ENCODE results near the gene INPP5A.

INPP5A gene

DNA sequence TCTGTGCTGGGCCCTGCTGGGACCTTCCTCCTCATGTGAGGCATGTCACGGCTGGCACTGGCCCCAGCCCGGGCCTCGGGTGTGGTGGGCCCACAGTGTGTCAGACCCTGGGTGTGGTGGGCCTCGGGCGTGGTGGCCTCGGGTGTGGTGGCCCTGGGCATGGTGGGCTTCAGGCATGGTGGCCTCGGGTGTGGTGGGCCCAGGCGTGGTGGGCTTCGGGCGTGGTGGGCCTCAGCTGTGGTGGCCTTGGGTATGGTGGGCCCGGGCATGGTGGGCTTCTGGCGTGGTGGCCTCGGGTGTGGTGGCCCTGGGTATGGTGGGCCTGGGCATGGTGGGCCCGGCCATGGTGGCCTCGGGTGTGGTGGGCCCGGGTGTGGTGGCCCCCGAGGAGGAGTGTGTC, 207.9 kb downstream of the INPP5A start:
- Histone ChIP-seq H3K9me3 (ENCODE audit: insufficient read depth, low read depth, low read length) (no peaks in the 10 kb centered on the region), H3K27ac (ENCODE audit: low read depth, low read length) (no peak overlapping the region)

DNA sequence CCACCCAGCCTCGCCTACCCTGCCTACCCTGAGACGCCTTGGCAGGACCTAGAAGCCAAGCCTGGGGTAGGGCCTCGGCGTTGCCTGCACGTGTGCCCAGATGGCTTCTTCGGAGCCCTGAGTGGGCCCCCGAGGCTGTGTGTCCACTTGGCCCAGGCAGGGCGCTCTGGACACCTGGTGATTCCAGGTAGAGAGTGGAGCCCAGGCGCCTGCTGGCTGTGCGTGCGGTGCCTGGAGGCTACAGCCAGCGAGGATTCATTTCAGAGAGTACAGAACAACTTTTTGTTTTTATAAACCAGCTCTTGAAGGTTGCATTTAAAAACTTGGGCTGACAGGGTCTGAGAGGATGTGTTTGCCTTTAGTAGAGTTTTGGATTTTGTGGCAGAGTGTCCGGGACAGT, 208.4 kb downstream of the INPP5A start:
- Histone ChIP-seq H3K9ac (ENCODE audit: low read depth, low read length) (0 out of 2 replicates have a peak overlapping the region, but pooled peaks have one; percentile 17), H3K27ac (ENCODE audit: low read depth, low read length) (no peak overlapping the region; the same call in 1 of the 2 replicates), H3K36me3 (ENCODE audit: insufficient read depth, low read length) (no peaks in the 10 kb centered on the region), H3K4me1 (ENCODE audit: insufficient read depth, low read length) (peaks cover 18% of the 10 kb centered on the region), H3K4me3 (ENCODE audit: low read length) (no peak overlapping the region), H3K27me3 (ENCODE audit: insufficient read depth, low read length) (peaks cover 4% of the 10 kb centered on the region; the same call in 1 of the 2 replicates), H3K9me3 (ENCODE audit: insufficient read depth, low read depth, low read length) (no peaks in the 10 kb centered on the region)
- 96% methylated on average over 13 of the region's 13 CpGs for WGBS

More for the DNA sequence above, 207.9 kb downstream of the INPP5A start:
- 96% methylated on average over 17 of the region's 17 CpGs for WGBS
- Histone ChIP-seq H3K4me3 (ENCODE audit: low read length) (no peak overlapping the region), H3K9ac (ENCODE audit: low read depth, low read length) (no peak overlapping the region), H3K4me1 (ENCODE audit: insufficient read depth, low read length) (peaks cover 18% of the 10 kb centered on the region), H3K36me3 (ENCODE audit: insufficient read depth, low read length) (no peaks in the 10 kb centered on the region), H3K27me3 (ENCODE audit: insufficient read depth, low read length) (peaks cover 5% of the 10 kb centered on the region; the same call in 1 of the 2 replicates)

DNA sequence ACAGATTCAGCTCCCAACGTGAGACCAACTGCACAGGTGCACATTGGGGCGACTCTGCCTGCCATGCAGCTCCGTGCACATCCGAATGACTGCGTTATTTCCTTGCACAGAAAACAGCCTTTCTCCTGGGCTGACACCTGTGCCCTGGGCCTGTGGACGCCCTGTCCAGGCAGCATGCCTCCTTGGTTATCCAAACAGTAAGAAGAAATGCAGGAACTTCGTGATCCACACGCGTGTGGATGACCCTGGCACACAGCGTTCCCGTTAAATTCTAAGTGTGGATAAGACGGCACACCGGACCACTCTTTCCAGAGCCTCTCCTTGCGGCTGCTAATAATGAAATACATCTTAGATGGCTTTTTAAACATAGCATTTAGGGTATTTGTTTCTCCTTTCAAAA, 208.8 kb downstream of the INPP5A start:
- H3K9me3 ChIP-seq (ENCODE audit: insufficient read depth, low read depth, low read length) = no peaks in the 10 kb centered on the region
- no peaks in the 10 kb centered on the region for H3K36me3 ChIP-seq (ENCODE audit: insufficient read depth, low read length)
- peak overlapping the region; percentile 75; the same call in 1 of the 2 replicates for H3K27ac ChIP-seq (ENCODE audit: low read depth, low read length)
- H3K9ac ChIP-seq (ENCODE audit: low read depth, low read length) = 0 out of 2 replicates have a peak overlapping the region, but pooled peaks have one; percentile 17
- H3K27me3 ChIP-seq (ENCODE audit: insufficient read depth, low read length) = peaks cover under 1% of the 10 kb centered on the region; the same call in 1 of the 2 replicates
- 91% methylated on average over 14 of the region's 14 CpGs for WGBS
- H3K4me3 ChIP-seq (ENCODE audit: low read length) = no peak overlapping the region
- peaks cover 18% of the 10 kb centered on the region for H3K4me1 ChIP-seq (ENCODE audit: insufficient read depth, low read length)

DNA sequence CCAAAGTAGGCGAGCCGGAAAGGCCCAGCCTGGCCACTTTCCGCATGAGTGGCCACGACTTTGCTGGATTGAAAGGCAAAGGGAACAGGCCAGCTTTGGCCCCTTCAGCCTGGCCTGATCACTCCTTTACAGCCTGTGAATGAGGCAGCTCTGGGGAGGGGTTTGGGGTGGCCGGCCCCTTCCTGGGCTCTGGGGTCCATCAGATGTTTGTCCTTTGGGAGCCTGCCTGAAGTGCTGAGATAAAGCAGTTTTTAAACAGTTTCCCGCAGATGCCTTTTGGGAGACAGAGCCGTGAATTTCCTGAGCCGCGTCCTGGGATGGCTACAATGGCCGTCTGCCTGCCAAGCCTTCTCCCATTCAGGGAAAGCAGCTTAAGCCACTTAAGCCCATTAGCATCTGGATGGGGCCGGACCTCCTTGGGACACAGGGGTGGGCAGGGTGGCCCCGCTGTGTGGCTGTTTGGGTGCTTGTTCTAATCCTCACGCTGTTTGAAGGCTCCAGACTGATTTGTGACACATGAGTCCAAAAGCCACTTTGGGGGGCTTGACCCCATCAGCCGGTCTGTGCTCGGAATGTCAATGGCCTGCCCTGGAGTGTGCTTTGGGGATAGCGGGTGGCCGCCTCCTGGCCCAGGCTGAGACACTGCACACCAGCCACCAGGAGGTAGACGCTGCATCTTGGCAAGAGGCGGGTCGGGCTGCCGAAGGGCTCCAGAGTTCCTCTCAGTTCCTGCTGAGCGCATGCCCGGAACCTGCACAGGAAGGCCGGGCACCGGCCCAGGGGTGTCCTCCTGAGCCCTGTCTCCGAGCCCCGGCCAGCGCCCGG, 209.4 kb downstream of the INPP5A start:
- peaks cover 18% of the 10 kb centered on the region for H3K4me1 ChIP-seq (ENCODE audit: insufficient read depth, low read length)
- 62% methylated on average over 29 of the region's 29 CpGs for WGBS
- no peak overlapping the region for H3K4me3 ChIP-seq (ENCODE audit: low read length)
- no peaks in the 10 kb centered on the region for H3K36me3 ChIP-seq (ENCODE audit: insufficient read depth, low read length)
- H3K9me3 ChIP-seq (ENCODE audit: insufficient read depth, low read depth, low read length) = no peaks in the 10 kb centered on the region
- no peaks in the 10 kb centered on the region; the same call in 1 of the 2 replicates for H3K27me3 ChIP-seq (ENCODE audit: insufficient read depth, low read length)
- H3K9ac ChIP-seq (ENCODE audit: low read depth, low read length) = 0 out of 2 replicates have a peak overlapping the region, but pooled peaks have one; percentile 17
- peak overlapping the region; percentile 75; the same call in 1 of the 2 replicates for H3K27ac ChIP-seq (ENCODE audit: low read depth, low read length)

DNA sequence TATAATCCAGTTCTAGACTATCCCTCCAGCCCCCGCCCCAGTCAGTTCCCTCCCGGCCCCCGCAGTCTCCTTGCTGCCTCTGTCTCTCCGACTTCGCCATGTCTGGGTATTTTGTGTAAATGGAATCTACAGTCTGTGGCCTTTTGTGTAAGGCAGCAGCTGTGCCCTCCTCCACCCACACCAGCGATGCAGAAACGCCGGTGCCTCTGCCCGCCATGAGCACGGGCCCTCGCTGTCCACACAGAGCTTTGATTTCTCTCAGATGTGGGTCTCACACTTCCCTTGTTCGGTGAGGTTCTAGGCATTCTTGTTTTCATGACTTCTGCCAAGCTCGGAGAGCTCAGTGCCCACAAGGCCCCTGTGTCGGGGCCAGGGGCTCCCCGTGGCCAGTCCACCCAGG, 210.5 kb downstream of the INPP5A start:
- Histone ChIP-seq H3K27me3 (ENCODE audit: insufficient read depth, low read length) (no peaks in the 10 kb centered on the region; the same call in 1 of the 2 replicates), H3K4me3 (ENCODE audit: low read length) (no peak overlapping the region), H3K9ac (ENCODE audit: low read depth, low read length) (no peak overlapping the region), H3K36me3 (ENCODE audit: insufficient read depth, low read length) (no peaks in the 10 kb centered on the region), H3K9me3 (ENCODE audit: insufficient read depth, low read depth, low read length) (no peaks in the 10 kb centered on the region), H3K4me1 (ENCODE audit: insufficient read depth, low read length) (peaks cover 13% of the 10 kb centered on the region), H3K27ac (ENCODE audit: low read depth, low read length) (no peak overlapping the region)
- 92% methylated on average over 14 of the region's 15 CpGs for WGBS

DNA sequence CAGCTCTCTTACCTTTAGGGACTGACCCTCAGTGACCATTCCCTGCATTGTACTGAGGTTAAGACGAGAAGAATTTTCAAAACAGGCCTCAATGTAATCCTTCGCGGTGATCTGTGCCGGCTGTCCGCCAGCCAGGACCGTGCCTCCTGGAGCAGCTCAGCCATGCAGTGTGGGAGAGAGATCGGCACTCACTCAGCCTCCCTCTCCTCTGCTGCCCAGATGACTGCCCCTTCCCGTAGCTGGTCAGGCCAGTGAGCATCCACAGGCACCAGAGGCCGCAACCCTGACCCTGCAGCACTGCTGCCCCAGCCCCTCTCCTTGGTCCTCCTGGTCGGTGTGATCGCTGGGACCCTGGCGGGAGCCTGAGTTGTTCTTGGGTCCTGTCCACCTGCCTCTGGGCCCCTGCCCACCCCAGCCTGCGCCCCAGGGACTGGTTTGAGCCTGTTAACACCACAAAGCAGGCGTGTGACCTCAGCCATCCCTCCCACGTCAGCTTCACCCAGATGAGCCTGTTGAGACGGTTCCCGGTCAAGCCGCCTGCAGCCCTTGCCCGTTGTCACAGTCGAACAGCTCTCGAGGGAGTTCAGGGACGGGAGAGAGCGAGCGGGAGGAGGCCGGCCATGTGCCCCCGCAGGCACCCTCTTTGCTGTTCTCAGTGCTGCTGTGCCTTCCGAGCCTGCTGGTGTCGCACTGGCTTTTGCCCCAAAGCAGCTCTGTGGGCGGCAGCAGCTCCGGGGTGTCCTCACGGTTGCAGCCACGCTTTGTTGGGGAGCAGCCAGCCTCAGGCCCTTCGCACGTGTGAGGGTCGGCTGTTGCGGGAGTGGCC, 211.2 kb downstream of the INPP5A start:
- Histone ChIP-seq H3K27ac (ENCODE audit: low read depth, low read length) (no peak overlapping the region), H3K27me3 (ENCODE audit: insufficient read depth, low read length) (no peaks in the 10 kb centered on the region; the same call in 1 of the 2 replicates), H3K4me3 (ENCODE audit: low read length) (no peak overlapping the region), H3K9ac (ENCODE audit: low read depth, low read length) (no peak overlapping the region), H3K9me3 (ENCODE audit: insufficient read depth, low read depth, low read length) (no peaks in the 10 kb centered on the region), H3K36me3 (ENCODE audit: insufficient read depth, low read length) (no peaks in the 10 kb centered on the region), H3K4me1 (ENCODE audit: insufficient read depth, low read length) (peaks cover 13% of the 10 kb centered on the region)
- WGBS = 94% methylated on average over 36 of the region's 36 CpGs

DNA sequence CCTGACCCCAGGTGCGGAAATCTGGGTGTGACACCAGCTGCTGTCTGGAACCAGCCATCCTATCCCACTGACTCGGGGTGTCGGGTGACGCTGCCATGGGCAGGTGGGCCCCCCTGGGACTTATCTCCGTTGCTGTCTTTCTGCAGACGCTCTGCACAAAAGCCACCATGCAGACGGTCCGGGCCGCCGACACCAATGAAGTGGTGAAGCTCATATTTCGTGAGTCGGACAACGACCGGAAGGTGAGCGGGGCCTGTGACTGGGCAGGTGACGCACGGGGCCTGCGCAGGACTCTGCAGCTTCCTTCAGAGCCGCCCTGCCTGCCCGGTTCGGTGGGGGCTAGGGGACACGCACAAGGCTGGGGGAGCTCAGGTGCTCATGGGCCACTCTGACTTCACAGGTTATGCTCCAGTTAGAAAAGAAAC, 211.8 kb downstream of the INPP5A start:
- H3K36me3 ChIP-seq (ENCODE audit: insufficient read depth, low read length) = no peaks in the 10 kb centered on the region
- no peak overlapping the region for H3K9ac ChIP-seq (ENCODE audit: low read depth, low read length)
- H3K27me3 ChIP-seq (ENCODE audit: insufficient read depth, low read length) = no peaks in the 10 kb centered on the region; the same call in 1 of the 2 replicates
- H3K9me3 ChIP-seq (ENCODE audit: insufficient read depth, low read depth, low read length) = no peaks in the 10 kb centered on the region
- H3K4me3 ChIP-seq (ENCODE audit: low read length) = no peak overlapping the region
- H3K4me1 ChIP-seq (ENCODE audit: insufficient read depth, low read length) = peaks cover 13% of the 10 kb centered on the region
- 95% methylated on average over 22 of the region's 22 CpGs for WGBS
- no peak overlapping the region for H3K27ac ChIP-seq (ENCODE audit: low read depth, low read length)

DNA sequence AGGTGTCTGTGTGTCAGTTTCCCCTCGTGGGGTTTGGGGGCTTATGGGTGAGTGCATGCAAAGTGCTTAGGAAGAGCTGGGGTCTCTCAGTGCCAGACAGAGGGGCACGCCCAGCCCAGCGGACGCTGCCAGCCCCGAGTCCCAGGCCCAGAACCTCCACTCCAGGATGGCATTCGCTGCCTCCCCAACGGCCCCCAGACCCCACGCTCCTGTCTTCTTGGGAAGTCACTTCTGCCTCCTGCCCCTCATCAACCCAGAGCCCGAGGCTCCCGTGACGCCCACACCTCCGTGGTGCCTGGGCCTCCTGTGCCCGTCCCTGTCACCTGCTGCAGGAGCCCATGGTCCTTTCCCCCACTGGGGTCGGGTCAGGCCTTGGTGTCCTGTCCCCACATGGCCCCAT, 213.3 kb downstream of the INPP5A start:
- H3K27me3 ChIP-seq (ENCODE audit: insufficient read depth, low read length) = no peaks in the 10 kb centered on the region; the same call in 1 of the 2 replicates
- H3K9ac ChIP-seq (ENCODE audit: low read depth, low read length) = no peak overlapping the region
- H3K9me3 ChIP-seq (ENCODE audit: insufficient read depth, low read depth, low read length) = no peaks in the 10 kb centered on the region
- 93% methylated on average over 14 of the region's 14 CpGs for WGBS
- no peak overlapping the region for H3K4me3 ChIP-seq (ENCODE audit: low read length)
- peaks cover 13% of the 10 kb centered on the region for H3K4me1 ChIP-seq (ENCODE audit: insufficient read depth, low read length)
- H3K36me3 ChIP-seq (ENCODE audit: insufficient read depth, low read length) = no peaks in the 10 kb centered on the region; the same call in 1 of the 2 replicates
- H3K27ac ChIP-seq (ENCODE audit: low read depth, low read length) = no peak overlapping the region

DNA sequence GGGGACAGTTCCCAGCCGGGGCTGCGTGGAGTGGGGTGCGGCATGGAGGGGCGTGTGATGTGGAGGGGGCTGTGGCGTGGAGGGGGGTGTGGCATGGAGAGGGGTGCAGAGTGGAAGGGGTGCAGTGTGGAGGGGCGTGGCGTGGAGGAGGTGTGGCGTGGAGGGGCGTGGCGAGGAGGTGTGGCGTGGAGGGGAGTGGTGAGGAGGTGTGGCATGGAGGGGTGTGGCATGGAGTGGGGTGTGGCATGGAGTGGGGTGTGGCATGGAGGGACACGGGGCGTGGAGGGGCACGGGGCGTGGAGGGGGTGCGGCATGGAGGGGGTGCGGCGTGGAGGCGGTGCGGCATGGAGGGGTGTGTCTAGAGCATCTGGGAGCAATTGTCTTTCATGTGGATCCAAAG, 214.8 kb downstream of the INPP5A start:
- H3K4me3 ChIP-seq (ENCODE audit: low read length) = no peak overlapping the region
- H3K27me3 ChIP-seq (ENCODE audit: insufficient read depth, low read length) = no peaks in the 10 kb centered on the region
- H3K36me3 ChIP-seq (ENCODE audit: insufficient read depth, low read length) = peaks cover 3% of the 10 kb centered on the region; the same call in 1 of the 2 replicates
- no peak overlapping the region for H3K9ac ChIP-seq (ENCODE audit: low read depth, low read length)
- no peak overlapping the region for H3K27ac ChIP-seq (ENCODE audit: low read depth, low read length)
- no peaks in the 10 kb centered on the region for H3K9me3 ChIP-seq (ENCODE audit: insufficient read depth, low read depth, low read length)
- WGBS = 97% methylated on average over 20 of the region's 20 CpGs
- no peaks in the 10 kb centered on the region for H3K4me1 ChIP-seq (ENCODE audit: insufficient read depth, low read length)

DNA sequence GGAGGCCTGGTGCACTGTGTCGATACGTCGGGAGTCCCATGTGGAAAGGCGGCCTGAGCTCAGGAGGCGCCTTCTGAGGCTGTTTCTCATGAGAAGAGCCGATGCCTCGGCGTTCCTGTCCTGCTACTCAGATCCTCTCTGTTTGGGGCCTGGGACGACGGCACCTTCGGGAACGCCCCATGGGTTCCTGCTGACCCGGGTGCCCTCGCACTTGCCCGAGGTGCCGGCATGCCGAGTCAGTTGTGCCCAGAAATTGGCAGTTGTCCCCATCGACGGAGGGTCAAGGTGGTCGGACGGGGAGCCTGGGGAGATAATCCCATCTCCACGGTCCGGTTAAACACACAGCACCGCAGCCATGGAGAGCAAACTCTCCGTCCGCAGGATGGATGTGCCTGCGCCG, 215.4 kb downstream of the INPP5A start:
- H3K27me3 ChIP-seq (ENCODE audit: insufficient read depth, low read length) = no peaks in the 10 kb centered on the region
- H3K27ac ChIP-seq (ENCODE audit: low read depth, low read length) = no peak overlapping the region
- H3K9ac ChIP-seq (ENCODE audit: low read depth, low read length) = no peak overlapping the region
- H3K4me3 ChIP-seq (ENCODE audit: low read length) = no peak overlapping the region
- WGBS = 96% methylated on average over 28 of the region's 28 CpGs
- peaks cover 3% of the 10 kb centered on the region; the same call in 1 of the 2 replicates for H3K36me3 ChIP-seq (ENCODE audit: insufficient read depth, low read length)
- no peaks in the 10 kb centered on the region for H3K4me1 ChIP-seq (ENCODE audit: insufficient read depth, low read length)
- no peaks in the 10 kb centered on the region for H3K9me3 ChIP-seq (ENCODE audit: insufficient read depth, low read depth, low read length)

DNA sequence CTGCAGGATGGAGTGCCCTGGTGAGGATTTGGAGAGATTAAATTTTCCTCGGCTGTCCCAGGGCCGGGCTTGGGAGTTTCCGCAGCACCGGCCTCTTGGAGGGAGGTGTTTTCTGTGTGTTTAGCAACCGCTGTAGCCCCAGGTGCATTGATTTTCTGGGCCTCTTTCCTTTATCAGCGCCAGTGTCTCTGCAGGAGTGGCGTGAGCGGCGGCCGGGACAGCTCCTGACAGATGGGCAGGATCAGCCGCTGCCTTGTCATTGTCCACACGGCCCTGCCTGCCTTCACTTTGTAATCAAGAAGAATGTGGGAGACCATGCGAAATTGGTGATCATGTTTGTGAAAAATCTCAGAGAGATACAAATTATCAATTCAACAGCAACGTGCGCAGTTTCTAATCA, 216.0 kb downstream of the INPP5A start:
- H3K9me3 ChIP-seq (ENCODE audit: insufficient read depth, low read depth, low read length) = no peaks in the 10 kb centered on the region
- no peak overlapping the region for H3K4me3 ChIP-seq (ENCODE audit: low read length)
- H3K9ac ChIP-seq (ENCODE audit: low read depth, low read length) = no peak overlapping the region
- H3K27ac ChIP-seq (ENCODE audit: low read depth, low read length) = no peak overlapping the region
- H3K4me1 ChIP-seq (ENCODE audit: insufficient read depth, low read length) = no peaks in the 10 kb centered on the region
- WGBS = 94% methylated on average over 15 of the region's 15 CpGs
- peaks cover 3% of the 10 kb centered on the region; the same call in 1 of the 2 replicates for H3K36me3 ChIP-seq (ENCODE audit: insufficient read depth, low read length)
- no peaks in the 10 kb centered on the region for H3K27me3 ChIP-seq (ENCODE audit: insufficient read depth, low read length)

Data from HUES64 (cell line).